Stimulated activated CD4-positive, alpha-beta T cell treated with anti-CD3 and anti-CD28 coated beads, TNF-alpha, amount 100 ng/mL, for 24 hours (primary cell): Measurements from ENCODE around the gene OVCA2.

Source experiments
- DNase-seq, 3 experiments: peaks; one replicate each; pipeline ENCODE4 v3.0.0-alpha.2; 2020; ENCODE audit warnings: low read depth in 3 of 3

Gene OVCA2

GRCh38 chr17:2084766-2085647 is 43.2 kb downstream of the OVCA2 start:
- DNase-seq = no peak

- no peak for DNase-seq
Observed at GRCh38 chr17:2085648-2085949, 43.8 kb downstream of the OVCA2 start.

- DNase-seq = no peak
Observed at GRCh38 chr17:2086306-2086705, 44.5 kb downstream of the OVCA2 start.

GRCh38 chr17:2087597-2088211 is 45.9 kb downstream of the OVCA2 start:
- DNase-seq = peak in 2 of 3 experiments; percentile 37 to 66

GRCh38 chr17:2089021-2089422 is 47.2 kb downstream of the OVCA2 start:
- DNase-seq = peak in 1 of 3 experiments; percentile 14

GRCh38 chr17:2090210-2090641 is 48.4 kb downstream of the OVCA2 start:
- no peak for DNase-seq

- DNase-seq = no peak
Observed at GRCh38 chr17:2090804-2091534, 49.1 kb downstream of the OVCA2 start.

- no peak for DNase-seq
Observed at GRCh38 chr17:2092253-2092652, 50.4 kb downstream of the OVCA2 start.
